ENCODE data around the gene OLFM3.

OLFM3 gene

GRCh38 chr1:101996825-101997465 lies at the start of gene OLFM3:
OLFM3 (minus strand) TSS chr1:101996926.
- no peak for DNase-seq (ENCODE audit: low read depth)

DNA sequence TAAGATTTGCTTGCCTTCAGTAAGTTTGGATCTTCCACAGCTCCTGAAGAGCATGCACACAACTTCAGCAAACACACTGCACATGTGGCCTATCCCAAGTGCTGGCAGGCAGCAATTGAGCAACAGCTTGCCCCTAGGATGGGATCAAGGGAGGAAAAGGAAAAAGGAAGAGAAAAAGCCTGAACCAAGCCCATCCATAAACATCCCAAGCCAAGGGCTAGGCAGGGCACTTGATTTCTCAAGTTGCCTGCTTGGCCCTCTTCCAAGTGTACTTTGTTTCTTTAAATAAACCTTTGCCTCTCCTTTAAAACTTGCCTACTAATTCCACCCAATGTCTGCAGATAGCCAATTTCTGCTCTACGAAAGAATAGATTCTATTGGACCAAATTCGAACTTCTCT lies 49.0 kb upstream of the OLFM3 start:
- no peak for DNase-seq (ENCODE audit: low read depth)

- no peak for DNase-seq (ENCODE audit: low read depth)
These were observed 35.8 kb upstream of the OLFM3 start for GRCh38 chr1:102032534-102032933.

DNA sequence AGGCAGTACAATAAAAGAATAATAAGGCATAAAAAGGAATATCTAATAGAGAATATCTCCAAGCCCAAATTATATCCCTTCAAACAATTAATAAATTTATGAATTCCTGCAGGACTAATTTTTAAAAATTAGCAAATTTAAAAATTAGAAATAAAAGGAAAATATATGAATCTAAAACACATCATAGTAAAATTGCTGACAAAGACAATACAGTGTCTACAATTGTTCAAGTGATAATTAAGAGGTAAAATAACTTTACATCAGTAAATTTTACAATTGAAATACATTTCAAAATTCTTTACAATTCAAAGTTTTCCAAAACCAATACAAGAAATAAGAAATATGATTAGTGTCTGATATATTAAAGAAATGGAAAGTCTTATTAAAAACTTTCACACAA lies 22.8 kb upstream of the OLFM3 start:
- DNase-seq (ENCODE audit: low read depth), result no peak

GRCh38 chr1:102015728-102016127 lies 19.0 kb upstream of the OLFM3 start:
- no peak for DNase-seq (ENCODE audit: low read depth)

GRCh38 chr1:102002057-102002456 lies 5.3 kb upstream of the OLFM3 start:
- DNase-seq (ENCODE audit: low read depth), result no peak

- no peak for DNase-seq (ENCODE audit: low read depth)
These were observed 561 bp downstream of the OLFM3 start for GRCh38 chr1:101995984-101996745.

DNA sequence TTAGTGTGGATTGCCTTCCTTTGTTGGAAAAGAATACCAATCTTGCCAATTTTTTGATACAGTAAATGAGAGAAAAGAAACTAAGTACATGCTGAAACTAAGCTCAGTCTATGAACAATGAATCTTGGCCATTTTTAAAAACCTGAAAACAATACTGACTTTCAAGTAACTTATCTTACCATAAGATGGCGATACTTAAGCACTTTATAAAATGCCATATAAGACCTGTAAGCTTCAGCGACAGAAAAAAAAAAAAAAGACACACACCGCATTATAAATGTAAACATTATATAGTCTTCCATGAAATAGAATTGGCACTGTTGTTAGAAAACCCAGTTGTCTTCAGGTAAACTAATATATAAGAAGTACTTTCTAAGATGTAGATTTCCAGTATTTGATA lies 3.0 kb downstream of the OLFM3 start:
- no peak for DNase-seq (ENCODE audit: low read depth)

GRCh38 chr1:101992821-101993575 lies 3.7 kb downstream of the OLFM3 start:
- no peak for DNase-seq (ENCODE audit: low read depth)

- no peak for DNase-seq (ENCODE audit: low read depth)
These were observed 15.8 kb downstream of the OLFM3 start for GRCh38 chr1:101980974-101981373.

- no peak for DNase-seq (ENCODE audit: low read depth)
These were observed 19.5 kb downstream of the OLFM3 start for GRCh38 chr1:101977266-101977665.

GRCh38 chr1:101976161-101976560 lies 20.6 kb downstream of the OLFM3 start:
- no peak for DNase-seq (ENCODE audit: low read depth)

DNA sequence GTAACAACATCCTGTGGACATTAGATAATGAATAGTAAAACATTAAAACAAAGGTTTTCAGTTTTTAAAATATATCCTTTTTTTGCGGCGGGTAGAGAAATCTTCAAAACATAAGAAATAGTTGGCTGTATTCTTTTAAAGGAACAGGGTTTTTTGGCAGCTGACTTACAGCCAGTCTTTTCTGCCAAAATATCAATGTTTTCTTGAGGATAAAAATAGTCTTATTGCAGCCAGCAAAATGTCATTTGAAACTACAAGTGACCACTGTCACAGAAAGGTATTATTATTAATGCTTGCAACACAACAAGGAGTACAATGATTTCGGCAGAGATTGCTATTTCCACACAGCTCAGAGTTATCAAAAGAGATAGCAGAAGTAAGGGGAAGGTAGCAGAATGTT lies 21.4 kb downstream of the OLFM3 start:
- DNase-seq (ENCODE audit: low read depth), result no peak

DNA sequence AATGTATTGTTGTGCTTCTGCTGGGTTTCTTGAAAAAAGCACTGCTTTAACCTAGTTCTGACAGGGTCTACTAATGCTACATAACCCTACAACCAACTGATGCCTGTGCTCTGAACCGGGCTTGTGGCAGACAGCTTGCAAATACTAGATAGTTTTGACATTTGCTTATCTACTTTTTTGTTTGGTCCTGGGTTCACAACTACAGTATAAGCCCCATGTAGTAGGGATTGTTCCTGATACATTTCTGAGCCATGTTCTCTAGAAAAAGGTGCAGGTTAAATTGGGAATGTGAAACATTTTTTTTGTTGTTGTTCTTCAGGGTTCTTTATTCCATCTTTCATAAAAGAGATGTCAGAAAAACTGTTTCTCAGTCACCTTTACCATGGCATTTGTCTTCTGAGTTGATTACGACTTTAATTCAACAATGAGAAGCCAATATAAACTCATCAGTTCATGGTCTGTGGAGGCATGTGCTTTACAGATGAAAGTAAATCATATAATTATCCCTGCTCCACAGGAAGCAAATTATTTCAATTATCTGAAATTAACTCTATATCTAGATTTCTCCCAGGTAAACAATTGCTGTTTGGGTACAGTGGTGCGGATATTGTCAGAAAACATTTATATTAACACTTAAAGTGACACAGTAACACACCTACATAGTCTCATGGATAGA lies 22.0 kb downstream of the OLFM3 start:
- no peak for DNase-seq (ENCODE audit: low read depth)

GRCh38 chr1:101971304-101971703 lies 25.4 kb downstream of the OLFM3 start:
- no peak for DNase-seq (ENCODE audit: low read depth)

- no peak for DNase-seq (ENCODE audit: low read depth)
These were observed 28.9 kb downstream of the OLFM3 start for GRCh38 chr1:101967871-101968270.

- no peak for DNase-seq (ENCODE audit: low read depth)
These were observed 31.4 kb downstream of the OLFM3 start for GRCh38 chr1:101965341-101965740.

GRCh38 chr1:101964708-101965107 lies 32.0 kb downstream of the OLFM3 start:
- no peak for DNase-seq (ENCODE audit: low read depth)

DNA sequence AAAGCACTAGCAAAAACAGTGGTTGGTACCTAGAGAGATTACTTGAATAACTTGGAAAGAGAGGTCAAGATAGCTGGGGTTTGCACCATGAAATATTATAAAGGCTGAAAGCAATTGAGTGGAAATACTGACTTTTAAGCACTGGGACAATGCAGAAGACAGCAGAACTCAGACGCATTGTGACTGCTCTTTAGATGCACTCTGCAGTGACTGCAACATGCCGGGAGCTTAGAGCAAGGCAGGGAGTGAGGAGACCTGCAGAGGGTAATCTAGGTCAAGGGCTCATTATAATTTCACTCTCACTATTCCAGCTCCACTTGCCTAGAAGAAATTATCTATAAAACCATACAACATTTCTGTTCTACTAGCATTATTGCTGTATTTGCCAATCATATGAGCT lies 36.6 kb downstream of the OLFM3 start:
- no peak for DNase-seq (ENCODE audit: low read depth)

GRCh38 chr1:101959456-101959855 lies 37.3 kb downstream of the OLFM3 start:
- DNase-seq (ENCODE audit: low read depth), result no peak

- no peak for DNase-seq (ENCODE audit: low read depth)
These were observed 39.0 kb downstream of the OLFM3 start for GRCh38 chr1:101957771-101958170.

GRCh38 chr1:101953623-101954022 lies 43.1 kb downstream of the OLFM3 start:
- no peak for DNase-seq (ENCODE audit: low read depth)

- DNase-seq (ENCODE audit: low read depth), result no peak
These were observed 50.8 kb downstream of the OLFM3 start for GRCh38 chr1:101945884-101946283.

Data from activated T-cell treated with anti-CD3 and anti-CD28 coated beads for 48 hours (primary cell).